Measurements from ENCODE around the gene MNT. TPM values are rescaled to one million over a fixed set of nuclear protein-coding genes. Genes with fewer than 3 reads are reported as not detected.

The MNT gene
- total RNA-seq, 1 experiment from 2014 or later = 38.9 TPM

DNA sequence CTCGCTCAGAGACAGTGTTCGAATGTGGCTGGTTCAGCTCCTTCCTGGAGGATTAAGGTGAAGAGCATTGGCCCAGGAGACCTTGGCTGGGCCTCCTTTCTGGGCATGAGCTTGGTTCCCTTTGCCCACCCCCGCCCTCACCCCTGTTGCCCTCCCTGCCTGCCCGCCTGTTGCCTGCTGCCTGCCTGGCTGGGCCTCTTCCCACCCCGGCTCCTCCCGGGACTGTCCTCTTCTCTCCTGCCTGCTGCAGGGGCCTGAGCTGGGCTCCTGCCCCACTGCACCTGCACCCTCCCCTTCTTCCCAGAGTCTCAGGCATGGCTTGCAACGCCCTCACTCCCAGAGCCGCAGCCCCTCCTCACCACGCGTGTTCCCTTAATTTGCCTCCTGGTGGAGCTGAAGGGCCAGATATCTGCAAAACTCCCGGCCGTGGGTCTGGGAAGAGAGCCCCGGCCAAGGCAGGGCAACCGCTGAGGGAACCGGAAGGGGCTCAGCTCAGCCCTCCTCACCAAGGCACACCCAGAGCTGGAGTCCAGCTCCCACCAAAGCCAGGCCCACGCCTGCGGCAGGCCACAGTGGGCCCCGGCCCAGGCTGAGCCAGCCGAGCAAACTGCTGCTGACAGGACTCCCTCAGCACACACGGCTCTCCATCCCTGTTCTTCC, 31.2 kb downstream of the MNT start:
- Histone ChIP-seq H3K79me1 (ENCODE audit: insufficient read depth, low read depth, low read length, poor library complexity, severe bottlenecking) (no peaks in the 10 kb centered on the region), H4K91ac (ENCODE audit: insufficient read length, low read depth, low read length) (no peak overlapping the region), H3K79me2 (ENCODE audit: insufficient read depth, low read length) (no peaks in the 10 kb centered on the region), H4K8ac (replicated peaks; ENCODE audit: insufficient read length, low read depth, low read length) (no peak overlapping the region), H2BK120ac (ENCODE audit: low read depth, low read length, poor library complexity, severe bottlenecking) (no peak overlapping the region), H3K23ac (ENCODE audit: insufficient read length, low read depth, low read length) (no peak overlapping the region), H3K9me3 (ENCODE audit: control insufficient read depth, low read depth, low read length) (no peaks in the 10 kb centered on the region), H2BK15ac (ENCODE audit: low read depth, low read length) (no peak overlapping the region), H3K23me2 (ENCODE audit: insufficient read length, low read depth, low read length, poor library complexity, severe bottlenecking) (no peaks in the 10 kb centered on the region), H3K9ac (ENCODE audit: extremely low read depth, insufficient read length, low read length) (no peak overlapping the region), H3K4me1 (ENCODE audit: insufficient read depth, low read length) (no peaks in the 10 kb centered on the region), H2BK5ac (ENCODE audit: insufficient read length, low read length) (no peak overlapping the region), H3T11ph (ENCODE audit: low read length) (no peak overlapping the region), H3K56ac (ENCODE audit: insufficient read length, low read depth, low read length) (no peak overlapping the region), H3K4ac (ENCODE audit: low read depth, low read length) (no peak overlapping the region), H4K20me1 (ENCODE audit: control insufficient read depth, insufficient read depth, insufficient read length) (no peaks in the 10 kb centered on the region), H3K27me3 (ENCODE audit: insufficient read depth, low read length) (no peaks in the 10 kb centered on the region), H2BK12ac (ENCODE audit: insufficient read length, low read depth, low read length) (no peak overlapping the region), H4K5ac (ENCODE audit: insufficient read length, low read depth, low read length) (no peak overlapping the region), H2BK20ac (ENCODE audit: low read depth, low read length, poor library complexity, severe bottlenecking) (no peak overlapping the region), H3K14ac (ENCODE audit: insufficient read depth, low read length) (no peak overlapping the region; the same call in 1 of the 2 replicates), H3K4me2 (ENCODE audit: insufficient read depth, insufficient read length, low read length) (no peak overlapping the region), H3K27ac (ENCODE audit: insufficient read length, low read depth, low read length) (no peak overlapping the region), H2AK5ac (ENCODE audit: insufficient read length, low read length) (no peak overlapping the region), H3K18ac (ENCODE audit: insufficient read length, low read depth, low read length) (no peak overlapping the region), H2AFZ (ENCODE audit: low read length) (no peak overlapping the region)
- peak overlapping the region in 1 of 2 experiments; percentile 57; a peak in 1 of 5 replicates for H3K4me3 Mint-ChIP-seq
- TF ChIP-seq, protein P1, sequence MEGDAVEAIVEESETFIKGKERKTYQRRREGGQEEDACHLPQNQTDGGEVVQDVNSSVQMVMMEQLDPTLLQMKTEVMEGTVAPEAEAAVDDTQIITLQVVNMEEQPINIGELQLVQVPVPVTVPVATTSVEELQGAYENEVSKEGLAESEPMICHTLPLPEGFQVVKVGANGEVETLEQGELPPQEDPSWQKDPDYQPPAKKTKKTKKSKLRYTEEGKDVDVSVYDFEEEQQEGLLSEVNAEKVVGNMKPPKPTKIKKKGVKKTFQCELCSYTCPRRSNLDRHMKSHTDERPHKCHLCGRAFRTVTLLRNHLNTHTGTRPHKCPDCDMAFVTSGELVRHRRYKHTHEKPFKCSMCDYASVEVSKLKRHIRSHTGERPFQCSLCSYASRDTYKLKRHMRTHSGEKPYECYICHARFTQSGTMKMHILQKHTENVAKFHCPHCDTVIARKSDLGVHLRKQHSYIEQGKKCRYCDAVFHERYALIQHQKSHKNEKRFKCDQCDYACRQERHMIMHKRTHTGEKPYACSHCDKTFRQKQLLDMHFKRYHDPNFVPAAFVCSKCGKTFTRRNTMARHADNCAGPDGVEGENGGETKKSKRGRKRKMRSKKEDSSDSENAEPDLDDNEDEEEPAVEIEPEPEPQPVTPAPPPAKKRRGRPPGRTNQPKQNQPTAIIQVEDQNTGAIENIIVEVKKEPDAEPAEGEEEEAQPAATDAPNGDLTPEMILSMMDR (conservative IDR thresholded peaks at IDR 0.05) = peak; percentile 53
- no peaks in the 10 kb centered on the region for H3K9me3 Mint-ChIP-seq
- peaks cover 0 to 13% (median 4%) of the 10 kb centered on the region in 3 experiments; a peak in 5 of 7 replicates for H3K36me3 Mint-ChIP-seq (ENCODE audit: insufficient read depth in 1 of 3, low read depth in 3 of 3)
- no peaks in the 10 kb centered on the region for H3K27me3 Mint-ChIP-seq (ENCODE audit: low read depth)
- H3K4me1 Mint-ChIP-seq = peaks cover 15 to 18% of the 10 kb centered on the region in 2 experiments
- DNase-seq = peak; percentile 79
- H3K27ac Mint-ChIP-seq = peak overlapping the region; percentile 48 to 91 (median 90); a peak in 4 of 7 replicates
- WGBS (ENCODE audit: extremely low coverage, insufficient read length, low lambda C conversion rate) = no CpG with 5 or more reads among the region's 20 CpGs

All from H9 (cell line).